Measurements from ENCODE around the gene DENND5A. TPM values are rescaled to one million over a fixed set of nuclear protein-coding genes. Genes with fewer than 3 reads are reported as not detected.
"Not testable (repeated sequence)": the region's sequence is repeated elsewhere in the genome, so short reads cannot be mapped to it uniquely, and the experiment has no call there.

The DENND5A gene
- total RNA-seq, 2 donors from 2014 or later: 18.9 to 68.5 TPM

GRCh38 chr11:9184516-9184915 lies 80.6 kb downstream of the DENND5A start:
- H3K4me3 Mint-ChIP-seq: no peak overlapping the region
- no peaks in the 10 kb centered on the region for H3K9me3 Mint-ChIP-seq
- peaks cover 28% of the 10 kb centered on the region for H3K36me3 Mint-ChIP-seq (ENCODE audit: low read depth)
- no peak for ATAC-seq (replicated peaks)
- no peak overlapping the region for H3K27ac Mint-ChIP-seq
- H3K27me3 Mint-ChIP-seq: no peaks in the 10 kb centered on the region
- no peaks in the 10 kb centered on the region for H3K4me1 Mint-ChIP-seq

- no peak for ATAC-seq (replicated peaks)
- H3K27me3 Mint-ChIP-seq: no peaks in the 10 kb centered on the region
- no peak overlapping the region for H3K4me3 Mint-ChIP-seq
- no peaks in the 10 kb centered on the region for H3K4me1 Mint-ChIP-seq
- no peaks in the 10 kb centered on the region for H3K9me3 Mint-ChIP-seq
- H3K27ac Mint-ChIP-seq: no peak overlapping the region
- peaks cover 42% of the 10 kb centered on the region for H3K36me3 Mint-ChIP-seq (ENCODE audit: low read depth)
Observed at GRCh38 chr11:9182180-9182871, 82.8 kb downstream of the DENND5A start.

- peaks cover 53% of the 10 kb centered on the region for H3K36me3 Mint-ChIP-seq (ENCODE audit: low read depth)
- ATAC-seq (replicated peaks): no peak
- no peaks in the 10 kb centered on the region for H3K4me1 Mint-ChIP-seq
- no peak overlapping the region for H3K4me3 Mint-ChIP-seq
- no peak overlapping the region for H3K27ac Mint-ChIP-seq
- H3K9me3 Mint-ChIP-seq: no peaks in the 10 kb centered on the region
- no peaks in the 10 kb centered on the region for H3K27me3 Mint-ChIP-seq
Observed at GRCh38 chr11:9180784-9181183, 84.4 kb downstream of the DENND5A start.

GRCh38 chr11:9179141-9179540 lies 86.0 kb downstream of the DENND5A start:
- no peak overlapping the region for H3K27ac Mint-ChIP-seq

GRCh38 chr11:9178716-9179115 lies 86.4 kb downstream of the DENND5A start:
- Mint-ChIP-seq H3K36me3 (ENCODE audit: low read depth) (peaks cover 67% of the 10 kb centered on the region), H3K27me3 (no peaks in the 10 kb centered on the region), H3K4me1 (no peaks in the 10 kb centered on the region), H3K9me3 (no peaks in the 10 kb centered on the region), H3K4me3 (no peak overlapping the region), H3K27ac (no peak overlapping the region)
- no peak for ATAC-seq (replicated peaks)

More at GRCh38 chr11:9179141-9179540, 86.0 kb downstream of the DENND5A start:
- Mint-ChIP-seq H3K4me3 (no peak overlapping the region), H3K36me3 (ENCODE audit: low read depth) (peaks cover 67% of the 10 kb centered on the region), H3K9me3 (no peaks in the 10 kb centered on the region), H3K27me3 (no peaks in the 10 kb centered on the region), H3K4me1 (no peaks in the 10 kb centered on the region)
- ATAC-seq (replicated peaks): no peak

- Mint-ChIP-seq H3K27me3 (no peaks in the 10 kb centered on the region), H3K4me3 (no peak overlapping the region), H3K4me1 (no peaks in the 10 kb centered on the region)
Observed at GRCh38 chr11:9177438-9178091, 87.6 kb downstream of the DENND5A start.

GRCh38 chr11:9176550-9176949 lies 88.6 kb downstream of the DENND5A start:
- Mint-ChIP-seq H3K4me3 (no peak overlapping the region), H3K27ac (no peak overlapping the region), H3K9me3 (no peaks in the 10 kb centered on the region), H3K4me1 (no peaks in the 10 kb centered on the region), H3K27me3 (no peaks in the 10 kb centered on the region), H3K36me3 (ENCODE audit: low read depth) (peaks cover 87% of the 10 kb centered on the region)
- peak; percentile 93 for ATAC-seq (replicated peaks)

More at GRCh38 chr11:9177438-9178091, 87.6 kb downstream of the DENND5A start:
- no peak for ATAC-seq (replicated peaks)
- Mint-ChIP-seq H3K27ac (no peak overlapping the region), H3K9me3 (no peaks in the 10 kb centered on the region), H3K36me3 (ENCODE audit: low read depth) (peaks cover 77% of the 10 kb centered on the region)

- no peak overlapping the region for H3K4me3 Mint-ChIP-seq
- no peaks in the 10 kb centered on the region for H3K9me3 Mint-ChIP-seq
- no peak overlapping the region for H3K27ac Mint-ChIP-seq
- H3K27me3 Mint-ChIP-seq: no peaks in the 10 kb centered on the region
- ATAC-seq (replicated peaks): no peak
- no peaks in the 10 kb centered on the region for H3K4me1 Mint-ChIP-seq
- H3K36me3 Mint-ChIP-seq (ENCODE audit: low read depth): peaks cover 88% of the 10 kb centered on the region
Observed at GRCh38 chr11:9176136-9176535, 89.0 kb downstream of the DENND5A start.

GRCh38 chr11:9172389-9172788 lies 92.8 kb downstream of the DENND5A start:
- Mint-ChIP-seq H3K27ac (no peak overlapping the region), H3K27me3 (no peaks in the 10 kb centered on the region), H3K9me3 (no peaks in the 10 kb centered on the region), H3K4me1 (peaks cover 9% of the 10 kb centered on the region), H3K4me3 (no peak overlapping the region), H3K36me3 (ENCODE audit: low read depth) (peaks cover 88% of the 10 kb centered on the region)
- no peak for ATAC-seq (replicated peaks)

- H3K9me3 Mint-ChIP-seq: no peaks in the 10 kb centered on the region
- peak overlapping the region; percentile 73 for H3K27ac Mint-ChIP-seq
- H3K36me3 Mint-ChIP-seq (ENCODE audit: low read depth): peaks cover 81% of the 10 kb centered on the region
- no peak overlapping the region for H3K4me3 Mint-ChIP-seq
- no peak for ATAC-seq (replicated peaks)
- H3K27me3 Mint-ChIP-seq: no peaks in the 10 kb centered on the region
- peaks cover 9% of the 10 kb centered on the region for H3K4me1 Mint-ChIP-seq
Observed at GRCh38 chr11:9170450-9170849, 94.7 kb downstream of the DENND5A start.

GRCh38 chr11:9169595-9170295 lies 95.4 kb downstream of the DENND5A start:
- peak overlapping the region; percentile 25 for H3K4me3 Mint-ChIP-seq
- peaks cover 9% of the 10 kb centered on the region for H3K4me1 Mint-ChIP-seq
- peak overlapping the region; percentile 73 for H3K27ac Mint-ChIP-seq
- H3K9me3 Mint-ChIP-seq: no peaks in the 10 kb centered on the region
- ATAC-seq (replicated peaks): peak; percentile 79
- H3K27me3 Mint-ChIP-seq: no peaks in the 10 kb centered on the region
- peaks cover 76% of the 10 kb centered on the region for H3K36me3 Mint-ChIP-seq (ENCODE audit: low read depth)

GRCh38 chr11:9161991-9162390 lies 103.2 kb downstream of the DENND5A start:
- Mint-ChIP-seq H3K36me3 (ENCODE audit: low read depth) (peaks cover 52% of the 10 kb centered on the region), H3K4me1 (peaks cover 14% of the 10 kb centered on the region)
- not testable (repeated sequence) for ATAC-seq (replicated peaks); H3K4me3 Mint-ChIP-seq; H3K27me3 Mint-ChIP-seq; H3K9me3 Mint-ChIP-seq; H3K27ac Mint-ChIP-seq

GRCh38 chr11:9160166-9160565 lies 105.0 kb downstream of the DENND5A start:
- no peaks in the 10 kb centered on the region for H3K9me3 Mint-ChIP-seq
- H3K27me3 Mint-ChIP-seq: no peaks in the 10 kb centered on the region
- H3K27ac Mint-ChIP-seq: peak overlapping the region; percentile 84
- H3K4me3 Mint-ChIP-seq: peak overlapping the region; percentile 38
- ATAC-seq (replicated peaks): peak; percentile 73
- peaks cover 14% of the 10 kb centered on the region for H3K4me1 Mint-ChIP-seq
- H3K36me3 Mint-ChIP-seq (ENCODE audit: low read depth): peaks cover 54% of the 10 kb centered on the region

- Mint-ChIP-seq H3K27ac (peak overlapping the region; percentile 8), H3K4me3 (peak overlapping the region; percentile 1), H3K9me3 (no peaks in the 10 kb centered on the region), H3K4me1 (peaks cover 14% of the 10 kb centered on the region), H3K27me3 (no peaks in the 10 kb centered on the region), H3K36me3 (ENCODE audit: low read depth) (peaks cover 54% of the 10 kb centered on the region)
- ATAC-seq (replicated peaks): peak; percentile 80
Observed at GRCh38 chr11:9158898-9159391, 106.2 kb downstream of the DENND5A start.
